H1 (cell line): ENCODE results near the gene UBL5. TPM values are rescaled to one million over a fixed set of nuclear protein-coding genes. Genes with fewer than 3 reads are reported as not detected.

ENCODE experiments used
- CTCF ChIA-PET: fragments of 300-600 bp; sonication (Branson Sonifier 250); formaldehyde crosslinking; loops from one replicate; lab custom pipeline; 2021; ENCODE audit not compliant: partially characterized antibody; lab: Charles Lee
- POLR2A ChIA-PET: fragments of 300-600 bp; sonication (Branson Sonifier 250); formaldehyde crosslinking; loops from one replicate; lab custom pipeline; 2021; ENCODE audit warnings: inconsistent platforms; ENCODE audit not compliant: partially characterized antibody; lab: Charles Lee
- DNase-seq, 2 experiments: peaks; one replicate each; pipeline versions ENCODE4 v3.0.0 to v3.0.0-alpha.2; 2010 to 2022; ENCODE audit warnings: low spot score in 2 of 2, low read depth in 1 of 2, mixed read lengths in 1 of 2
- FAIRE-seq: peaks from 2 replicates; lab custom pipeline; 2011; peaks lifted over from hg19 to GRCh38; lab: Jason Lieb, UNC
- H2AFZ ChIP-seq: 2 replicates; pipeline ENCODE4 v1.8.1; 2012; ENCODE audit warnings: low read length, inconsistent platforms
- H2AK5ac ChIP-seq: 2 replicates; pipeline ENCODE4 v1.6.1; 2013; ENCODE audit warnings: low read depth, low read length
- H2BK120ac ChIP-seq: replicated peaks from 2 replicates; pipeline ENCODE3; 2013; ENCODE audit warnings: low read depth, low read length, inconsistent platforms
- H2BK12ac ChIP-seq: 2 replicates; pipeline ENCODE4 v1.6.1; 2013; ENCODE audit warnings: low read depth, low read length
- H2BK15ac ChIP-seq: 2 replicates; pipeline ENCODE4 v1.6.1; 2013; ENCODE audit warnings: low read length
- H2BK20ac ChIP-seq: 2 replicates; pipeline ENCODE4 v1.6.1; 2013; ENCODE audit warnings: low read length
- H2BK5ac ChIP-seq: 2 replicates; pipeline ENCODE4 v1.6.1; 2013; ENCODE audit warnings: low read depth, low read length
- H3K14ac ChIP-seq: 2 replicates; pipeline ENCODE4 v1.6.1; 2013; ENCODE audit warnings: inconsistent platforms; ENCODE audit not compliant: insufficient read length
- H3K18ac ChIP-seq: 2 replicates; pipeline ENCODE4 v1.6.1; 2013; ENCODE audit warnings: low read length; ENCODE audit errors: extremely low read depth
- H3K23ac ChIP-seq: 2 replicates; pipeline ENCODE4 v1.6.1; 2013; ENCODE audit warnings: inconsistent platforms; ENCODE audit not compliant: insufficient read length
- H3K23me2 ChIP-seq: 2 replicates; pipeline ENCODE4 v1.6.1; 2013; ENCODE audit warnings: low read depth, low read length
- H3K27ac ChIP-seq: 2 replicates; pipeline ENCODE4 v1.6.1; 2011; ENCODE audit warnings: low read depth, low read length, inconsistent platforms
- H3K27me3 ChIP-seq, 4 experiments: replicated peaks in 1 of 4; 1 replicate in 1 of 4; 2 replicates in 3 of 4; pipeline versions ENCODE4 v1.6.1 to v1.8.1; 2011 to 2013; ENCODE audit warnings: low read length in 3 of 4, mild to moderate bottlenecking in 3 of 4, inconsistent platforms in 2 of 4, mixed read lengths in 2 of 4, moderate library complexity in 1 of 4; ENCODE audit not compliant: control insufficient read depth in 3 of 4, insufficient read depth in 3 of 4; ENCODE audit errors: extremely low read depth in 1 of 4
- H3K36me3 ChIP-seq, 4 experiments: 2 replicates each; pipeline versions ENCODE4 v1.6.1 to v1.8.1; 2011 to 2013; ENCODE audit warnings: mild to moderate bottlenecking in 4 of 4, low read length in 3 of 4, moderate library complexity in 2 of 4, control low read depth in 1 of 4, inconsistent platforms in 1 of 4; ENCODE audit not compliant: insufficient read depth in 4 of 4, control insufficient read depth in 2 of 4
- H3K4ac ChIP-seq: replicated peaks from 2 replicates; pipeline ENCODE3; 2013; ENCODE audit warnings: low read length, low read depth, mixed read lengths, inconsistent platforms; ENCODE audit not compliant: insufficient read length
- H3K4me1 ChIP-seq, 4 experiments: replicated peaks in 1 of 4; 1 replicate in 1 of 4; 2 replicates in 3 of 4; pipeline versions ENCODE4 v1.6.1 to v1.8.1; 2011 to 2013; ENCODE audit warnings: low read length in 3 of 4, inconsistent platforms in 2 of 4, mixed read lengths in 1 of 4; ENCODE audit not compliant: insufficient read depth in 4 of 4, control insufficient read depth in 3 of 4
- H3K4me2 ChIP-seq, 2 experiments: 2 replicates each; pipeline versions ENCODE4 v1.6.1 to v1.8.1; 2011 to 2013; ENCODE audit warnings: low read depth in 2 of 2, low read length in 2 of 2, control low read depth in 1 of 2, inconsistent platforms in 1 of 2, mild to moderate bottlenecking in 1 of 2; ENCODE audit not compliant: insufficient read depth in 1 of 2
- H3K4me3 ChIP-seq, 4 experiments: fragments of 200-600, 300-600 bp in 1 of 4; sonication (generic), shearing (Covaris generic), sonication (Bioruptor Twin) in 1 of 4; 2 replicates each; pipeline versions ENCODE4 v1.5.1 to v1.8.1; 2011 to 2016; ENCODE audit warnings: low read length in 4 of 4, low read depth in 3 of 4, control low read depth in 2 of 4, inconsistent platforms in 2 of 4, mild to moderate bottlenecking in 2 of 4, mixed read lengths in 1 of 4, moderate library complexity in 1 of 4; ENCODE audit not compliant: insufficient read depth in 2 of 4; ENCODE audit errors: extremely low read depth in 1 of 4
- H3K56ac ChIP-seq: replicated peaks from 2 replicates; pipeline ENCODE3; 2013; ENCODE audit warnings: low read depth, mild to moderate bottlenecking, mixed read lengths, low read length, inconsistent platforms; ENCODE audit not compliant: insufficient read length
- H3K79me1 ChIP-seq: 2 replicates; pipeline ENCODE4 v1.6.1; 2013; ENCODE audit warnings: low read depth, low read length, control low read depth
- H3K79me2 ChIP-seq, 2 experiments: 2 replicates each; pipeline versions ENCODE4 v1.6.1 to v1.8.1; 2012 to 2013; ENCODE audit warnings: low read length in 2 of 2, mild to moderate bottlenecking in 2 of 2, inconsistent platforms in 1 of 2; ENCODE audit not compliant: insufficient read depth in 2 of 2, control insufficient read depth in 1 of 2
- H3K9ac ChIP-seq, 4 experiments: replicated peaks in 1 of 4; 1 replicate in 1 of 4; 2 replicates in 3 of 4; pipeline versions ENCODE4 v1.6.1 to v1.8.1; 2011 to 2013; ENCODE audit warnings: low read depth in 3 of 4, low read length in 3 of 4, control low read depth in 2 of 4, mild to moderate bottlenecking in 2 of 4, moderate library complexity in 2 of 4, inconsistent platforms in 1 of 4; ENCODE audit errors: extremely low read depth in 1 of 4
- H3K9me3 ChIP-seq, 2 experiments: 2 replicates each; pipeline versions ENCODE4 v1.6.1 to v1.8.1; 2012 to 2013; ENCODE audit warnings: mild to moderate bottlenecking in 2 of 2, moderate library complexity in 2 of 2, control low read depth in 1 of 2, inconsistent platforms in 1 of 2, low read depth in 1 of 2, low read length in 1 of 2, mixed read lengths in 1 of 2; ENCODE audit not compliant: insufficient read depth in 2 of 2
- H4K20me1 ChIP-seq, 2 experiments: replicated peaks in 1 of 2; 2 replicates each; pipeline versions ENCODE3 to v1.8.1; 2011 to 2013; ENCODE audit warnings: inconsistent platforms in 2 of 2, low read length in 2 of 2, mild to moderate bottlenecking in 1 of 2; ENCODE audit not compliant: insufficient read depth in 2 of 2, control insufficient read depth in 1 of 2
- H4K5ac ChIP-seq: 2 replicates; pipeline ENCODE4 v1.6.1; 2013; ENCODE audit warnings: low read length, low read depth, mixed read lengths, inconsistent platforms; ENCODE audit not compliant: insufficient read length
- H4K8ac ChIP-seq: 2 replicates; pipeline ENCODE4 v1.8.0; 2013; ENCODE audit warnings: mild to moderate bottlenecking, moderate library complexity, low read length, inconsistent platforms; ENCODE audit not compliant: insufficient read depth; ENCODE audit errors: extremely low read depth
- H4K91ac ChIP-seq: replicated peaks from 2 replicates; pipeline ENCODE3; 2013; ENCODE audit warnings: low read length, mixed read lengths, inconsistent platforms; ENCODE audit not compliant: insufficient read length
- ASH2L ChIP-seq: fragments of 200-600, 300-600 bp; sonication (generic); IDR thresholded peaks from one replicate; pipeline ENCODE4 v1.7.1; 2017; ENCODE audit warnings: low read length
- EP300 ChIP-seq, 2 experiments: IDR thresholded peaks; 1 replicate in 1 of 2; 2 replicates in 1 of 2; pipeline ENCODE4 v1.6.1; 2011 to 2012; ENCODE audit warnings: low read depth in 2 of 2, low read length in 2 of 2, mild to moderate bottlenecking in 2 of 2, borderline replicate concordance in 1 of 2, inconsistent platforms in 1 of 2, moderate library complexity in 1 of 2
- MAFK ChIP-seq: IDR thresholded peaks from 2 replicates; pipeline ENCODE4 v1.6.1; 2012; ENCODE audit warnings: low read depth, mild to moderate bottlenecking, improper control_type of control experiment, low read length
- WGBS, 2 experiments: shearing (Covaris generic) in 1 of 2; methylation state at CpG; one replicate each; pipeline versions ENCODE4 v1.1.6 to v1.1.7; 2013 to 2015; ENCODE audit warnings: low lambda C conversion rate in 2 of 2, mixed read lengths in 2 of 2, inconsistent platforms in 1 of 2, low coverage in 1 of 2, missing lambda C conversion rate in 1 of 2; ENCODE audit not compliant: insufficient replicate concordance in 2 of 2, insufficient coverage in 1 of 2, insufficient read length in 1 of 2; ENCODE audit errors: extremely low coverage in 1 of 2, missing lambda C conversion rate in 1 of 2; 5-methylcytosine and 5-hydroxymethylcytosine counted together
- polyA plus RNA-seq, 7 experiments: library from polyadenylated mRNA; depleted of rRNA in 3 of 7; stranded (reverse) in 5 of 7; unstranded in 2 of 7; fragments of >200 nt in 5 of 7; fragments of 200-250 nt in 2 of 7; gene quantifications; 1 replicate in 5 of 7; 2 replicates in 1 of 7; 4 replicates in 1 of 7; pipeline versions ENCODE4 v1.2.1 to v1.2.3, GENCODE V29; 2011 to 2013; ENCODE audit warnings: missing spikeins in 2 of 7, mixed read lengths in 2 of 7
- total RNA-seq: library from RNA; stranded (reverse); fragmentation: NEBNext Ultra II Directional; extraction: Animal tissue kit (Norgen Biotek cat#: 25700); gene quantifications from 2 replicates; pipeline ENCODE4 v1.2.1, GENCODE V29; 2021

UBL5 gene
- total and polyA plus RNA-seq, 2 of the 8 experiments (the other 6 are each of a cell fraction or from before 2014, with no cell fraction given): 416 to 1,209 TPM

DNA sequence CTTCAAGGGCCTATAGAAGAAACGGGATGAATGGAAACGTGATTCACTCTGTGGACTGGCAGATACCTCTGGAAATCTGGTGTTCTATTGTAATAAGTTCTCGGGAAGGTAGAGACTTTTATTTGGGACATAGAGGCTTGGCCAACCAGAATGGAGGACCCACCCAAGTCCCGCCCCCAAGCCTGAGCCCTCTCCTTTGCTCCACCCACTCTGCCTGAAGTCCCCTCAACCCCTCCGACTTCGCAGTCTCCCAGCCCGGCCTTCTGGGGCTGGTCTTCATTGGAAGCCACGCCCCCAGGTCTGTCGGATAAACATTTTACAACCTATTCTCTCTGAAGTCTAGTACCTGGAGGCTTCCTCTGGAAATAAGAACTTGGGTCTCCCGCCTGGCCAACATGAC lies 25.7 kb upstream of the UBL5 start:
- no peak for DNase-seq
- no peak overlapping the region for H2AK5ac ChIP-seq
- no peak for TF ChIP-seq ASH2L
- TF ChIP-seq MAFK: no peak
- TF ChIP-seq EP300 (IDR thresholded peaks at IDR 0.05; ENCODE audit: borderline replicate concordance in 1 of 2, low read depth in 2 of 2, low read length in 2 of 2): no peak

More for the DNA sequence above, 25.7 kb upstream of the UBL5 start:
- WGBS, 2 experiments: 92% methylated on average over 9 of the region's 10 CpGs; no CpG with 5 or more reads in 1 of the 2 experiments
- Histone ChIP-seq H3K4ac (no peak overlapping the region), H2BK120ac (no peak overlapping the region), H3K27me3 (no peaks in the 10 kb centered on the region), H3K4me1 (no peaks in the 10 kb centered on the region), H3K4me2 (no peak overlapping the region), H3K23me2 (no peaks in the 10 kb centered on the region), H3K14ac (no peak overlapping the region), H4K20me1 (no peaks in the 10 kb centered on the region), H3K4me3 (no peak overlapping the region), H2BK5ac (no peak overlapping the region), H3K23ac (no peak overlapping the region), H4K5ac (no peak overlapping the region), H2BK15ac (no peak overlapping the region), H2AFZ (no peak overlapping the region), H3K18ac (no peak overlapping the region), H3K56ac (no peak overlapping the region), H3K79me2 (no peaks in the 10 kb centered on the region), H3K36me3 (peaks cover 0 to 3% (median 0%) of the 10 kb centered on the region in 4 experiments; a peak in 1 of 8 replicates), H2BK20ac (no peak overlapping the region), H3K27ac (no peak overlapping the region), H3K9me3 (no peaks in the 10 kb centered on the region), H3K9ac (no peak overlapping the region), H4K91ac (no peak overlapping the region), H3K79me1 (no peaks in the 10 kb centered on the region), H4K8ac (no peak overlapping the region), H2BK12ac (no peak overlapping the region)
- ChIA-PET POLR2A (no interaction called here), CTCF (interaction anchor here (0.7 kb wide), 1 partner anchor 1117 kb away, joined by 5 read pairs; no protein-coding TSS in a partner anchor)
- no peak for FAIRE-seq
